HEK293 (cell line): ENCODE measurements around the gene KLHL17.
A peak's percentile ranks its signal among the peaks of the same experiment; 100 is the strongest.

Experiments
- CTCF ChIA-PET: fragments of 350-600 bp; formaldehyde crosslinking; extraction: SDS; loops from one replicate; lab custom pipeline; 2021; ENCODE audit warnings: antibody characterized with exemption; lab: Yijun Ruan, JAX
- POLR2A ChIA-PET: fragments of 300-600 bp; formaldehyde crosslinking; extraction: SDS; loops from one replicate; lab custom pipeline; 2020; ENCODE audit warnings: antibody characterized with exemption, inconsistent platforms; lab: Yijun Ruan, JAX
- H3K27ac ChIP-seq: fragments of 200-500 bp; sonication (Bioruptor generic); 2 replicates; pipeline ENCODE4 v1.5.1; 2014; ENCODE audit warnings: low read depth, low read length, control low read depth, inconsistent platforms; ENCODE audit errors: extremely low read depth
- H3K36me3 ChIP-seq, 2 experiments: fragments of 200-500 bp in 1 of 2; sonication (Bioruptor generic) in 1 of 2; 1 replicate in 1 of 2; 2 replicates in 1 of 2; pipeline ENCODE4 v1.5.1; 2014 to 2017; ENCODE audit warnings: inconsistent platforms in 2 of 2, low read length in 2 of 2; ENCODE audit not compliant: control insufficient read depth in 2 of 2, insufficient read depth in 1 of 2
- H3K4me1 ChIP-seq: fragments of 200-500 bp; sonication (Bioruptor generic); 2 replicates; pipeline ENCODE4 v1.5.1; 2014; ENCODE audit warnings: mild to moderate bottlenecking, low read length, inconsistent platforms; ENCODE audit not compliant: control insufficient read depth, insufficient read depth
- H3K4me3 ChIP-seq: 2 replicates; pipeline ENCODE4 v1.5.1; 2011; ENCODE audit warnings: low read depth, mild to moderate bottlenecking, control low read depth, low read length, moderate library complexity
- H3K9me3 ChIP-seq: fragments of 200-500 bp; sonication (Bioruptor generic); 2 replicates; pipeline ENCODE4 v1.5.1; 2014; ENCODE audit warnings: low read depth, low read length, inconsistent platforms; ENCODE audit not compliant: control insufficient read depth, insufficient read depth
- GLIS1 ChIP-seq: fragments of 450-650 bp; formaldehyde crosslinking; IDR thresholded peaks from 2 replicates; pipeline ENCODE4 v1.5.1; 2016; ENCODE audit warnings: missing biosample characterization, missing genetic modification characterization
- GLIS2 ChIP-seq: fragments of 450-650 bp; formaldehyde crosslinking; IDR thresholded peaks from 2 replicates; pipeline ENCODE4 v1.5.1; 2016; ENCODE audit warnings: missing biosample characterization, missing genetic modification characterization
- REPIN1 ChIP-seq: fragments of 450-650 bp; formaldehyde crosslinking; IDR thresholded peaks from 2 replicates; pipeline ENCODE4 v1.5.1; 2017; ENCODE audit warnings: missing biosample characterization, missing genetic modification characterization, low read depth
- SCRT1 ChIP-seq: fragments of 450-650 bp; formaldehyde crosslinking; IDR thresholded peaks from 2 replicates; pipeline ENCODE4 v1.5.1; 2016; ENCODE audit warnings: missing biosample characterization, missing genetic modification characterization, borderline replicate concordance
- TCF7L2 ChIP-seq: IDR thresholded peaks from 2 replicates; pipeline ENCODE4 v1.6.1; 2011; ENCODE audit warnings: low read depth, mild to moderate bottlenecking, inconsistent platforms, low read length, moderate library complexity, borderline replicate concordance
- TRIM28 ChIP-seq: IDR thresholded peaks from 2 replicates; pipeline ENCODE4 v1.6.1; 2011; ENCODE audit warnings: low read length, control low read depth, borderline replicate concordance
- ZBTB20 ChIP-seq: fragments of 450-650 bp; formaldehyde crosslinking; IDR thresholded peaks from 2 replicates; pipeline ENCODE4 v1.5.1; 2016; ENCODE audit warnings: missing biosample characterization, missing genetic modification characterization
- ZIC2 ChIP-seq: fragments of 450-650 bp; formaldehyde crosslinking; IDR thresholded peaks from 2 replicates; pipeline ENCODE4 v1.5.1; 2016; ENCODE audit warnings: missing biosample characterization, missing genetic modification characterization
- ZNF140 ChIP-seq: fragments of 450-650 bp; formaldehyde crosslinking; IDR thresholded peaks from 2 replicates; pipeline ENCODE4 v1.5.1; 2016; ENCODE audit warnings: missing biosample characterization, missing genetic modification characterization
- ZNF239 ChIP-seq: fragments of 450-650 bp; formaldehyde crosslinking; IDR thresholded peaks from 2 replicates; pipeline ENCODE4 v1.5.1; 2016; ENCODE audit warnings: missing biosample characterization, missing genetic modification characterization
- ZNF311 ChIP-seq: fragments of 450-650 bp; formaldehyde crosslinking; IDR thresholded peaks from 2 replicates; pipeline ENCODE4 v1.5.1; 2017; ENCODE audit warnings: missing biosample characterization, missing genetic modification characterization, borderline replicate concordance
- ZNF501 ChIP-seq: fragments of 450-650 bp; formaldehyde crosslinking; IDR thresholded peaks from 2 replicates; pipeline ENCODE4 v1.5.1; 2016; ENCODE audit warnings: missing biosample characterization, missing genetic modification characterization
- ZNF558 ChIP-seq: fragments of 450-650 bp; formaldehyde crosslinking; IDR thresholded peaks from 2 replicates; pipeline ENCODE4 v1.5.1; 2016; ENCODE audit warnings: missing biosample characterization, missing genetic modification characterization
- ZNF600 ChIP-seq: fragments of 450-650 bp; formaldehyde crosslinking; IDR thresholded peaks from 2 replicates; pipeline ENCODE4 v1.5.1; 2016; ENCODE audit warnings: missing biosample characterization, missing genetic modification characterization
- ZNF654 ChIP-seq: fragments of 450-650 bp; formaldehyde crosslinking; IDR thresholded peaks from 2 replicates; pipeline ENCODE4 v1.5.1; 2016; ENCODE audit warnings: low read depth, missing biosample characterization, missing genetic modification characterization
- TF ChIP-seq, protein P1 (sequence below): fragments of 450-650 bp; formaldehyde crosslinking; IDR thresholded peaks from 2 replicates; pipeline ENCODE4 v1.5.1; 2016; ENCODE audit warnings: missing biosample characterization, missing genetic modification characterization
- TF ChIP-seq, protein P2 (sequence below): fragments of 450-650 bp; formaldehyde crosslinking; IDR thresholded peaks from 2 replicates; pipeline ENCODE4 v1.5.1; 2016; ENCODE audit warnings: missing biosample characterization, missing genetic modification characterization
- TF ChIP-seq, protein P3 (sequence below): fragments of 450-650 bp; formaldehyde crosslinking; IDR thresholded peaks from 2 replicates; pipeline ENCODE4 v1.5.1; 2016; ENCODE audit warnings: missing biosample characterization, missing genetic modification characterization
- TF ChIP-seq, protein P4 (sequence below): fragments of 450-650 bp; formaldehyde crosslinking; IDR thresholded peaks from 2 replicates; pipeline ENCODE4 v1.5.1; 2016; ENCODE audit warnings: missing biosample characterization, missing genetic modification characterization

The KLHL17 gene

GRCh38 chr1:1001057-1001783, 40.8 kb downstream of the KLHL17 start (continued):
- TF ChIP-seq ZNF654 (tag by site-specific recombination): no peak
- no peak for TF ChIP-seq ZNF311 (tag by site-specific recombination)
- TF ChIP-seq, protein P1, sequence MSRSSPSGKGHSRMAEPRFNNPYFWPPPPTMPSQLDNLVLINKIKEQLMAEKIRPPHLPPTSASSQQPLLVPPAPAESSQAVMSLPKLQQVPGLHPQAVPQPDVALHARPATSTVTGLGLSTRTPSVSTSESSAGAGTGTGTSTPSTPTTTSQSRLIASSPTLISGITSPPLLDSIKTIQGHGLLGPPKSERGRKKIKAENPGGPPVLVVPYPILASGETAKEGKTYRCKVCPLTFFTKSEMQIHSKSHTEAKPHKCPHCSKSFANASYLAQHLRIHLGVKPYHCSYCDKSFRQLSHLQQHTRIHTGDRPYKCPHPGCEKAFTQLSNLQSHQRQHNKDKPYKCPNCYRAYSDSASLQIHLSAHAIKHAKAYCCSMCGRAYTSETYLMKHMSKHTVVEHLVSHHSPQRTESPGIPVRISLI (tag by site-specific recombination): no peak
- no peak for TF ChIP-seq TRIM28
- TF ChIP-seq REPIN1 (tag by site-specific recombination): no peak
- TF ChIP-seq TCF7L2: no peak
- no peak for TF ChIP-seq SCRT1 (tag by site-specific recombination)
- peak; percentile 79 for TF ChIP-seq ZIC2 (tag by site-specific recombination)
- TF ChIP-seq, protein P2, sequence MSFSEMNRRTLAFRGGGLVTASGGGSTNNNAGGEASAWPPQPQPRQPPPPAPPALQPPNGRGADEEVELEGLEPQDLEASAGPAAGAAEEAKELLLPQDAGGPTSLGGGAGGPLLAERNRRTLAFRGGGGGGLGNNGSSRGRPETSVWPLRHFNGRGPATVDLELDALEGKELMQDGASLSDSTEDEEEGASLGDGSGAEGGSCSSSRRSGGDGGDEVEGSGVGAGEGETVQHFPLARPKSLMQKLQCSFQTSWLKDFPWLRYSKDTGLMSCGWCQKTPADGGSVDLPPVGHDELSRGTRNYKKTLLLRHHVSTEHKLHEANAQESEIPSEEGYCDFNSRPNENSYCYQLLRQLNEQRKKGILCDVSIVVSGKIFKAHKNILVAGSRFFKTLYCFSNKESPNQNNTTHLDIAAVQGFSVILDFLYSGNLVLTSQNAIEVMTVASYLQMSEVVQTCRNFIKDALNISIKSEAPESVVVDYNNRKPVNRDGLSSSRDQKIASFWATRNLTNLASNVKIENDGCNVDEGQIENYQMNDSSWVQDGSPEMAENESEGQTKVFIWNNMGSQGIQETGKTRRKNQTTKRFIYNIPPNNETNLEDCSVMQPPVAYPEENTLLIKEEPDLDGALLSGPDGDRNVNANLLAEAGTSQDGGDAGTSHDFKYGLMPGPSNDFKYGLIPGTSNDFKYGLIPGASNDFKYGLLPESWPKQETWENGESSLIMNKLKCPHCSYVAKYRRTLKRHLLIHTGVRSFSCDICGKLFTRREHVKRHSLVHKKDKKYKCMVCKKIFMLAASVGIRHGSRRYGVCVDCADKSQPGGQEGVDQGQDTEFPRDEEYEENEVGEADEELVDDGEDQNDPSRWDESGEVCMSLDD: 0 out of 2 replicates have a peak, but pooled peaks have one; percentile 79

DNA sequence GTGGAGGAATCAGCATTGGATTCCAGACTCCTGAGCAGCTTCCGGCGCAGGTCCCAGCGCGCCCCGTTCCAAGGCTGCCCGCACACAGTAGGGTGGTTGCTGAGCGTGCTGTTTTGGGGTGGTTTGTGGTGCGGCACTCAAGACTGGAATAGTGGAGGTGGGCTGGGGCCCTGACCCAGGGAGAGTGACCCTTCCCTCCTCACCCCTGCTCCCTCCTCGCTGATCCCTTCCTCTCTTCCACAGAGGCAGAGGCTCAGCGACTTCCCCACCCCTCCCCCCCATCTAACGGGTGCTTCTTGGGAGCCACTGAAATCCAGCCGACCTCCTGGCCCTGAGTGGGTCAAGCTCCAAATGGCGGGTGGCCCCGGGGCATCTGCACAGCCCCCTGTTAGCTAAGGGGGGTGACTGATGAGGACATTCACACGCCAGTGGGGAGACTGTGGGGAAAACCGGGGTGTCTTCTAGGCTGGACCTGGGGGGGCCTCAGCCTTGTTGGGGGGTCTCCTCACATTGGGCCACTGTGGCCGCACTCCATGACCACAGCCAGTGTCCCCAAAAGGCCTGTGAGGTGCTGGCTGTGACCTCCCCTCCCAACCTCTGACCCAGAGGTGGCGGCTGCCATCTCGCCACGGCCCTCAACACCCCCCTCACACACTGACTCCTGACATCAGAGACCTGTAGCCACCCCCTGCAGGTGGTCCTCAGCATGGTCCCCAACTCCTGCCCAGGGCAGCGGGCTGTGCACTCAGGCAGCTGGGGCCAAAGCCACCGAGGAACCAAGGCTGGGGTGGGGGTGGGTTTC, 43.4 kb downstream of the KLHL17 start:
- no peaks in the 10 kb centered on the region for H3K4me1 ChIP-seq
- TF ChIP-seq ZIC2 (tag by site-specific recombination): peak; percentile 64
- TF ChIP-seq, protein P2: peak; percentile 68
- peak; percentile 66; the same call in 1 of the 2 replicates for TF ChIP-seq GLIS2 (tag by site-specific recombination)
- TF ChIP-seq, protein P3, sequence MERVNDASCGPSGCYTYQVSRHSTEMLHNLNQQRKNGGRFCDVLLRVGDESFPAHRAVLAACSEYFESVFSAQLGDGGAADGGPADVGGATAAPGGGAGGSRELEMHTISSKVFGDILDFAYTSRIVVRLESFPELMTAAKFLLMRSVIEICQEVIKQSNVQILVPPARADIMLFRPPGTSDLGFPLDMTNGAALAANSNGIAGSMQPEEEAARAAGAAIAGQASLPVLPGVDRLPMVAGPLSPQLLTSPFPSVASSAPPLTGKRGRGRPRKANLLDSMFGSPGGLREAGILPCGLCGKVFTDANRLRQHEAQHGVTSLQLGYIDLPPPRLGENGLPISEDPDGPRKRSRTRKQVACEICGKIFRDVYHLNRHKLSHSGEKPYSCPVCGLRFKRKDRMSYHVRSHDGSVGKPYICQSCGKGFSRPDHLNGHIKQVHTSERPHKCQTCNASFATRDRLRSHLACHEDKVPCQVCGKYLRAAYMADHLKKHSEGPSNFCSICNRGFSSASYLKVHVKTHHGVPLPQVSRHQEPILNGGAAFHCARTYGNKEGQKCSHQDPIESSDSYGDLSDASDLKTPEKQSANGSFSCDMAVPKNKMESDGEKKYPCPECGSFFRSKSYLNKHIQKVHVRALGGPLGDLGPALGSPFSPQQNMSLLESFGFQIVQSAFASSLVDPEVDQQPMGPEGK (tag by site-specific recombination): 0 out of 2 replicates have a peak, but pooled peaks have one; percentile 18
- TF ChIP-seq, protein P4, sequence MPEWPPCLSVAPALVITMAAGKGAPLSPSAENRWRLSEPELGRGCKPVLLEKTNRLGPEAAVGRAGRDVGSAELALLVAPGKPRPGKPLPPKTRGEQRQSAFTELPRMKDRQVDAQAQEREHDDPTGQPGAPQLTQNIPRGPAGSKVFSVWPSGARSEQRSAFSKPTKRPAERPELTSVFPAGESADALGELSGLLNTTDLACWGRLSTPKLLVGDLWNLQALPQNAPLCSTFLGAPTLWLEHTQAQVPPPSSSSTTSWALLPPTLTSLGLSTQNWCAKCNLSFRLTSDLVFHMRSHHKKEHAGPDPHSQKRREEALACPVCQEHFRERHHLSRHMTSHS: no peak
- no peak for TF ChIP-seq ZNF140
- peak; percentile 66; the same call in 1 of the 2 replicates for TF ChIP-seq ZBTB20
- 0 out of 2 replicates have a peak, but pooled peaks have one; percentile 22 for TF ChIP-seq GLIS1 (tag by site-specific recombination)
- peak; percentile 95 for TF ChIP-seq ZNF600 (tag by site-specific recombination)
- TF ChIP-seq ZNF239: no peak
- no peak for TF ChIP-seq ZNF558 (tag by site-specific recombination)
- no peak for TF ChIP-seq ZNF501
- H3K9me3 ChIP-seq: no peaks in the 10 kb centered on the region
- no peak overlapping the region for H3K4me3 ChIP-seq
- ChIA-PET CTCF (interaction anchor here (0.6 to 3.2 kb wide), 3 partner anchors 15 to 267 kb away, joined by 3 to 31 read pairs (median 3); partner anchors contain the start of gene AGRN), POLR2A (no interaction called here)
- no peak overlapping the region for H3K27ac ChIP-seq
- H3K36me3 ChIP-seq: peaks cover 3 to 23% of the 10 kb centered on the region in 2 experiments; a peak in 2 of 3 replicates
